ENCODE results near the gene ACTR6.
"Not testable (repeated sequence)": the region's sequence is repeated elsewhere in the genome, so short reads cannot be mapped to it uniquely, and the experiment has no call there.

Gene ACTR6

GRCh38 chr12:100219328-100220109 lies 18.9 kb downstream of the ACTR6 start:
- no peak for DNase-seq (ENCODE audit: low spot score)

DNA sequence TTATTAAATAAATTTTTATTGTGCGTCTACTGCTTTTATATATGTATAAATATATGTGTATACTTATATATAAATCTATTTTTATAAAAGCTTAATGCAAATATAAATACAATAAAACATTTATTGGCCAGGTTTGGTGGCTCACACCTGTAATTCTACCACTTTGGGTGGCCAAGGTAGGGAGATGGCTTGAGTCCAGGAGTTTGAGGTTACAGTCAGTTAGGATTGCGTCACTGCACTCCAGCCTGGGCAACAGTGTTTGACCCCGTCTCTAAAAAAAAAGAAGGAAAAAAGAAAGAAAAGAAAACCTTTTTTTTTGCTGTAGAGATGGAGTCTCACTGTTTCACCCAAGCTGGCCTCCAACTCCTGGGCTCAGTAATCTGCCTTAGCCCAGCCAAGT lies 20.9 kb downstream of the ACTR6 start:
- no peak for DNase-seq (ENCODE audit: low spot score)

DNA sequence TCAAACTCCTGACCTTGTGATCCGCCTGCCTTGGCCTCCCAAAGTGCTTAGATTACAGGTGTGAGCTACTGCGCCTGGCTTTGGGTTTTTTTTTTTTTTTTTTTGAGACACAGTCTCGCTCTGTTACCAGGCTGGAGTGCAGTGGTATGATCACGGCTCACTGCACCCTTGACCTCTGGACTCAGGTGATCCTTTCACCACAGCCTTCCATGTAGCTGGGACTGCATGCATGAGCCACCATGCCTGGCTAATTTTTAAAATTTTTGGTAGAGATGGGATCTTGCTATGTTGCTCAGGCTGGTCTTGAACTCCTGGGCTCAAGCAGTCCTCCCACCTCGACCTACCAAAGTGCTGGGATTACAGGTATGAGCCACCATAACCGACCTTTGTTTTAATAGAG lies 21.6 kb downstream of the ACTR6 start:
- DNase-seq (ENCODE audit: low spot score), result not testable (repeated sequence)

GRCh38 chr12:100225491-100225890 lies 24.9 kb downstream of the ACTR6 start:
- DNase-seq (ENCODE audit: low spot score), result no peak

DNA sequence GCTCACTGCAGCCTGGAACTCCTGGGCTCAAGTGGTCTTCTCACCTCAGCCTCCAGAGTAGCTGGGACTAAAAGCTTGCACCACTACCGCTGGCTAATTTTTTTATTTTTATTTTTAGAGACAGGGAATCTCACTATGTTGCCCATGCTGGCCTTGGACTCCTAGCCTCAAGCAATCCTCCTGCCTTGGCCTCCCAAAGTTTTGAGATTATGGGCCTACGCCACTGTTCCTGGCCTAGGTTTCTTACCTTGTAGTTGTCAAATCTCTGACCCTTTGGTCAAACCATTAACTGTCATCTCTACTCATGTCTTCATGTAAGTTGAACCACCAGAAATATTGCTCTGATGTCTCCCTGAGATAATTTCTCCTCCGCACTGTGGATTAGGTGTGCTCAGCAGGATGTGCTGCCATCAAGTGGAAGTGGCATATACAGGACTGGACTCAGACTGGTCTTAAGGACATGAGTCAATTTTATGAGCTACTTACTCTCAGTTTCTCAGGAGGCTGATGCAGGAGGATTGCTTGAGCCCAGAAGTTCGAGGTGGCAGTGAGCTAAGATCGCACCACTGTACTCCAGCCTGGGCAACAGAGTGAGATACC lies 28.5 kb downstream of the ACTR6 start:
- peak; percentile 70 for DNase-seq (ENCODE audit: low spot score)

DNA sequence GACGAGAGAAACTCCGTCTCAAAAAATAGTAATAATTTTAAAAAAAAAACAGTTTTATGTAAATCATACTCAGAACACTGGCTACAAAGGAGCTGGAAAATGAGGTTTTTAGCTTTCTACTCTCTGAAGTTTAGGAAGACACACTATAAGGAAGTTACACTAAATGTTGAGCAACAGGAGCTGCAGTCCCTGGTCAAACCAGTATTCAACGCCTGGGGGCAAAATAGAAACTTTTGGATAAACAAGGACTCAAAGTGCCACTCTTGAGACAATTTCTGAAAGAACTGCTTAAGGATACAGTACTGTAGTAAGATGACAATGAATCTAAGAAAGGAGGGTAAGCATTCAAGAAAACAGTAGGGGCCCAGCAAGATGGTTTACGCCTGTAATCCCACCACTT lies 29.3 kb downstream of the ACTR6 start:
- no peak for DNase-seq (ENCODE audit: low spot score)

GRCh38 chr12:100231873-100232272 lies 31.3 kb downstream of the ACTR6 start:
- not testable (repeated sequence) for DNase-seq (ENCODE audit: low spot score)

- DNase-seq (ENCODE audit: low spot score), result no peak
These were observed 33.6 kb downstream of the ACTR6 start for GRCh38 chr12:100234166-100234565.

- DNase-seq (ENCODE audit: low spot score), result peak; percentile 56
These were observed 34.1 kb downstream of the ACTR6 start for GRCh38 chr12:100234591-100235304.

- no peak for DNase-seq (ENCODE audit: low spot score)
These were observed 38.2 kb downstream of the ACTR6 start for GRCh38 chr12:100238801-100239200.

GRCh38 chr12:100239589-100239988 lies 39.0 kb downstream of the ACTR6 start:
- DNase-seq (ENCODE audit: low spot score), result no peak

GRCh38 chr12:100243137-100243536 lies 42.5 kb downstream of the ACTR6 start:
- DNase-seq (ENCODE audit: low spot score), result no peak

DNA sequence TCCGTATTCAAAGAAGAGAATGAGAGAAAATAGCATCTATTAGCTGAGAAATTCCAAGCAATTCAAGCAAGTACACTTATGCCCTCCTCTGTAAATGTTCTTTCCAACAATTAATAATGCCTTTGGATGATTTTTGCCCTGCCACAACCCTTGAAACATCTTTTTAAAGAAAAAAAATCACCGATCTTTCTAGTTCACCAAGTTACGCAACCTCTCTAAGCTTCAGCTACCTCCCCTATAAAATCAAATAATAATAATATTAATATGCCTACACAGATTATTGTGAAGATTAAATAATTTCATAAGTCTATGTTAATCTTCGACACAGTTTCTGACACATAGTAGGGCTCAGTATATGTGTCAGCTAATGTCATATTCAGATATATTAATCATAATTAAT lies 47.1 kb downstream of the ACTR6 start:
- DNase-seq (ENCODE audit: low spot score), result no peak

DNA sequence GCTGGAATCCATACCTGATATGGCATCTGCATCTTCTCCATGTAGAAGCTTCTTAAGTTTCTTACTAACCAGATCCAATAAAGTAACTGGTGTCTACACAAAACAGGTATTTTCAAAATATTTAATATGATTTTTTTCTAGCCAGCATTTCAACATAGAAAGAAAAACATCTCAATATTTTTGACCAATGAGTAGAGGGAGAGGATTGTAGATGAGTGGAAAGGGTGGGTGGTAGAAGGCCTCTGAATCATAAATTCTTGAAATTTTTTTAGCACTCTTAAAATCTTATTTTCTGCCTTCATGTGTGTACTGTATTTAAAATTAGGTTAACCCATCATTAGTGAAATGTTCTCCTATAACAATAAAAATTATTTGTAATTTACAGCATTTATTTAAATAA lies 48.3 kb downstream of the ACTR6 start:
- no peak for DNase-seq (ENCODE audit: low spot score)

DNA sequence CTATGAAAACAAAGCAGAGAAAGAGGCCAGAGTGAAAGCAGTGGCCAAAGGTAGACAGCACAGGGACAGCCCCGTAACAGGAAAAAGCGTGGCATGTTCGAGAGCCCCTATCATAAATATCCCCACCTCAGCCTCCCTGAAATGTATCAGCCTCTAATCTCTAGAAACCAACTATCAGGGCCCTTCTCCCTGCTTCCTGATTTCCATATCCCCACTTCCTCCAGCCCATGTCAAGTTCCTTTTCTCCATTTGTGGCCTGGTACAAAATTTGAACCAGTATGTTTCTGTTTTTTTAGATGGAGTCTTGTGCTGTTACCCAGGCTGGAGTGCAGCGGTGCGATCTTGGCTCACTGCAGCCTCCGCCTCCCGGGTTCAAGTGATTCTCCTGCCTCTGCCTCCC lies 49.3 kb downstream of the ACTR6 start:
- no peak for DNase-seq (ENCODE audit: low spot score)

- DNase-seq (ENCODE audit: low spot score), result no peak
These were observed 51.3 kb downstream of the ACTR6 start for GRCh38 chr12:100251917-100252316.

DNA sequence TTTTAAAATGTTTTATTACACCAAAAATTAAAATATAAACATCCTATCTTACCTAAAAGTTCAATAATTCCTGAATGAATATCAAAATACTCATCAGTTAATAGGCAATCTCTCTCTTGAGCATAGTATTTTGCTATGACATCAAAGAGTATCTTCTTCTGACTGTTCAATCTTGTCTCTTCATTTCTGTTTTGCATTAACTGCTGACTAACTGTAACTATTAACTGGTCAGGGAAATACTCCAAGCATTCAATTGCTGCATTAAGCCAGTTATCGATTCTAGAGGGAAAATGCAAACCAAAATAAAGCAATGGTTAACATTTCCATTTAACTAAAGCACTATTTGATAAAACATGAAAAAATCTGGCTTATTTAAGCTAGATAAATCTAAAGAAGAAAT lies 52.8 kb downstream of the ACTR6 start:
- DNase-seq (ENCODE audit: low spot score), result no peak

- no peak for DNase-seq (ENCODE audit: low spot score)
These were observed 54.3 kb downstream of the ACTR6 start for GRCh38 chr12:100254876-100255275.

DNA sequence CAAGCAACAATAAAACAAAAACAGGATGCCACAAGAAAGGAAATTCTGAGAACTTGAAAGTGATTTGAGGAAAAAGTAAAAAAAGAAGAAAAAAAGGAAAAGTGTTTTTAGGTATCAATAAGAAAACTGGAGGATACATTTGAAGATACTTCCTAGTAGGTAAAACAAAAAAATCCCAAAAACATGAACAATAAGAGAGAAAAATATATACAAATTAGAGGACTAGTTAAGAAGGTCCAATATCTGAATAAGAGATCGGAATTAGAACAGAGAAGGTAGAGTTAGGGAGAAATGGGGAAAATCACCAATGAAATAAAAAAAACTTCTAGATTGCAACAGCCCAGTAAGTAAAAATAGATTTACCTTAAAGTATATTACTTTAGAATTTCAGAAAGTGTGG lies 57.5 kb downstream of the ACTR6 start:
- DNase-seq (ENCODE audit: low spot score), result no peak

GRCh38 chr12:100263131-100263530 lies 62.5 kb downstream of the ACTR6 start:
- no peak for DNase-seq (ENCODE audit: low spot score)

- not testable (repeated sequence) for DNase-seq (ENCODE audit: low spot score)
These were observed 64.5 kb downstream of the ACTR6 start for GRCh38 chr12:100265107-100265506.

DNA sequence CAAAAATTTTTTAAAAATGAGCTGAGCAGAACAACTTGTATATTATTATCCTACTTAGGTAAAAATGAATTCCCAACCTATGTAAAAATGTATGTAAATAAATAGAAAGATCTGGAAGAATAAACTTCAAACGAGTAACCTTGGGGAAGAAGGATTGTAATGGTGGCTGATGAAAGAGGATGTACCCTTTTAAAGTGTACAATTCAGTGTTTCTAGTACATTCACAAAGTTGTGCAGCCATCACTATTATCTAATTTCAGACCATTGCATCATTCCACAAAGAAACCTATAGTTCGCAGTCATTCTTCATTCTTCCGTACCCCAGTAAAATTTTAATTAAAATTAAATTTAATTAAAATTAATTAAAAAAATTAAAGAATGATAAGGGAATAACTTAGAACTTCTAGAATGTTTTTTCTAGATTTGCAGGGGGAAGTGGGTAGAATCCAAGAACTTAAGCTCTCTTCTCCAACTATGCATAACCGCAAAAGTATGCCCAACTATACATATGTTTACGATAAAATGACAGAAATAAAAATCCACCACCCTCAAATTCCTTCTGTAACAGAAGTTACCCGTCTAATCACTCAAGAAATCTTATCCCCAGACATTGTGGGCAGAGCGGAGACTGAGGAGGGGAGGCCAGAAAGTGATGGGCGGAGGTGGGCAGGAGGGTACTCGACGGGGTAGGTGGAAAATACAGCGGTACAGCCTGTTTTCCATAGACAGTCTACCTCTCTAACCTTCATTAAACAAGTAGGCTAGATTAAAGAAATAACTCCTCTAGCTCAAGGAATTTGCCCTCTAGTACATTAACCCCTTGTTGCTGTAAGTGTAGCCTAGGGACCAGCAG lies 65.3 kb downstream of the ACTR6 start:
- DNase-seq (ENCODE audit: low spot score), result no peak

GRCh38 chr12:100266585-100266834 lies 65.9 kb downstream of the ACTR6 start:
- DNase-seq (ENCODE audit: low spot score), result peak; percentile 84
